EH (cell line): Measurements from ENCODE around the gene NPHP4.

Experiments used
- DNase-seq: peaks from one replicate; pipeline ENCODE4 v3.0.0-alpha.2; 2015; ENCODE audit warnings: low read depth

NPHP4 gene

DNA sequence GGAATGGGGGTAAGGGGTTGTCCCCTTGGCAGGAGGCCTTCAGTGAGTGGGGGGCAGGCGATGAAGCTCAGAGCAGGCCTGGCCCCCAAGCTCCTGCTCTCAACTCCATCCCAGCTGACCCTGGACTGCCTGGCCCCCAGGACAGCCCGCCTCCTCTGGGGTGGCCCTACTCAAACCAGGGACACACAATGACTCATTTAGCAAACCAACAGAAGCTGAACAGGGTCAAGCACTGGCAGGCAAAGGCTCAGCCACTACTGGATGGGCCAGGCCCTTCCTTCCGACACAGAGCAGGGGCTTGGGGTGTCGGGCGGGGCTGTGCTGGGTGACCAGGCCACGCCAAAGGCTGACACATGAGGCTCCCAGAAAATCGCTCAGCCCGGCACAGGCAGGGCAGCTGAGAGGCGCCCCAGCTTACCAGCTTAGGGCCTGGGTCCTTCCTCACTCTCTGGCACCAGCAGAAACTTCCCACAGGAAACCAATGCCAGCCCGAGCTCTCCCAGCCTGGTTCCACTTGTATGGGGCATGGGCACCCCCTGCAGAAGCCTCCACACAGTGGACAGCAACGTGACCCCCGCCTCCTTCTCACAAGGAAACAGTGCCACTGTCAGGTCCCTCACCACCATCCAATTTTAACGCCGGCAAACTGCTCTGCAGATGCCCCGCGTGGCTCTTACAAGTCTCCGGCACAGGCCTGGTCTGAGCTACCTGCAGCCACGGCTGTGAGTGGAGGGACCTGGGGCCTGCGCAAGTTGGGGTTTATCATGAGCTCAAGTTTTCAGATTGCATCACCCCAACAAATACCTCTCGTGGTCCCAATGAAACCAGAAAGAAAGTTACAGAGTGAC, 114.3 kb downstream of the NPHP4 start:
- no peak for DNase-seq

DNA sequence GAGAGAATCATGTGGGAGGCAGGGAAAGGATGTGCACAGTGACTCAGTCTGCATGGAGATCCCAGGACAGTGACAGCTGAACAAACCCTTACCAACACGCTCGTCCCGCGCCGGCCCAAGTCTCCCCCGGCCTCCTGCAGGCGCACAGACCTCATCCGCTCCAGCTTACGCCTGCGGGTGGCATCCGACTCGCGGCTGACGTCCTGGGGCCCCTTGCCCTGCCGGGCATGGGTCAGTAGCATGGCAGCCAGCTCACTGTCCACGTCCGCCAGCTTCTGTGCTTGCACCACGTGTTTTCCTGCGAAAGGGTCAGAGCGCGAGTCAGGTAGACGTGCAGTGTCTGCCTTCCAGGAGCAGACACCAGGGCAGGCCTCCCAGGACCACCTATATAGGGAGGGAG, 115.2 kb downstream of the NPHP4 start:
- DNase-seq, result no peak

DNA sequence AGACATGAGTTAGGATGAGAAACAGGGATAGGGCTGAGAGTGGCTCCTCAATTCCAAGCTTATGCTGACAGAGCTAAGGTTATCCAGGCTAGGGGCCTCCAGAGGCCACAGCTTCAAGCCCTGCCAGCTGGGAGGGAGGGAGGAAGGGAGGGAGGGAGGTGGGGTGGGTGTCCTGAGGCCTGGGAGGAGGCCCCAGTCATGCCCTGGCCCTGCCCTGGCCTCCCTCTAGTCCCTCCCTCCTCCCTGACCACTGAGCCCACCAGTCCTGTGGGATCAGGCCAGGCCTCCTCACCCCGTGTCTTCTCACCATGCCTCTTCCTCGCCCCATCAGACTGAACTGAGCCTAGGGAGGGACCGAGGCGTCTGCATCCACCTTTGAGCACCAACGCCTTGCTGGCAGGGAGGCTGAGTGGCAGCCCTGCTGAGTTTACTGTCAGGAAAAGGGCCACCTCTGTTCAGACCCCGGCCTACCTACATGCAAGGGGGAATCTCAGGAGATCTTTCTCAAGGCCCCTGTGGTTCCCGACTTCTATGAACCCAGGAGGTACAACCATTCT, 116.1 kb downstream of the NPHP4 start:
- DNase-seq, result no peak

DNA sequence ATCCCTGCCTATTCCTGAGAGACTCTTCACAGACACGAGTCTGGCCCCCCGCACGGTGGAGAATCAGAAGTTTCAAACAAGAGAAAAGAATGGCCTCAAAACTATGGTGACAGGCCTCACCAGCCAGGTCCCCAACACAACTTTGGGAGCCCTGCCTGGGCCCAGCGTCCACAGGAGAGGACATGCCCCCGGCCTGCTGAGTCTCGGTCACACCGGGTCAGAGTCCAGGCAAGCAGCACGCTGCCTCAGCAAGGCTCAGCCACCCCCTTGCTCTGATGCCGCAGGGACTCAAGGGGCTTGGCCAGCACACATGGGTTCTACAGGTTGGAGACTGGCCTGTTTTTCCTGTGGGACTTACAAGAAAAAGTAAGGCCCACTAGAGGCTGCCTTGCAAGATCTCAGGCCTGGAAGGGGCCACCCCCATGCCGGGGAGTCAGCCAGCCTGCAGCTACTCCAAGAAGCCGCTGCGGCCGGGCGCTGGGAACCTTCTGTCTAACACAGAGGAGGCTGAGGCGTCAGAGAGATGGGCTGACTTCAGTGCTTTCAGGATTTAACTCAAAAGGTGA, 116.8 kb downstream of the NPHP4 start:
- no peak for DNase-seq

DNA sequence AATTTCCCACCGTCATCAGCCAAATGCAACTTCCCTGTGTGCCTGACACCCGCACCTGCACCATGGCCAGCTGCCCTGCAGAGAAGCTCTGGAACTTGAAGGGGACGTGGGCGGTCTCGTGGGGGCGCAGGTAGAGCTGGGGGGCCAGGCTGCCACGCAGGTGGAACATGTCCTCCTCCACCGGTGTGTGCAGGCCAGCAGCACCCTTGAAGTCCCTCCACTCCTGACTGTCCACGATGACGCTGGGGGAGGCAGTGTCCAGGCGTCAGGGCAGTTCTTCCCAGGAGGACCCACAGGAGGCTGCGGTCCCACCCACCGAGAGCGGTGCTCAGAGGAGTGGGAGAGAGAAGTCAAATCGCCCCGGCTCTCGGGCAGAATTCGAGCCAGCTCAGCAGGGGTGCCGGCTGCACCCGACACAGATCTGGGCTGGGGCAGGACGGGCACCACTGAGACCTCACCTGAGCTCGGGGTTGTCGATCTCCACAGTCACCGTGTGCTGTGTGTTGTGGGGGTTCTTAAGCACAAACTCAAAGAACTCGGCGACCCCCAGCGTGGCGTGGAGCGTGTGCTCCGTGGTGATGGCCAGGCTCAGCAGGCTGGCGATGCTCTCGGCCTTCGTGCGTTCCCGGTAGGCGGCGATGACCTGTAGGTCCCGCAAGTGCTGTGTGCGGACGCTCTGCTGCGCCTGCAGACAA, 117.7 kb downstream of the NPHP4 start:
- no peak for DNase-seq

DNA sequence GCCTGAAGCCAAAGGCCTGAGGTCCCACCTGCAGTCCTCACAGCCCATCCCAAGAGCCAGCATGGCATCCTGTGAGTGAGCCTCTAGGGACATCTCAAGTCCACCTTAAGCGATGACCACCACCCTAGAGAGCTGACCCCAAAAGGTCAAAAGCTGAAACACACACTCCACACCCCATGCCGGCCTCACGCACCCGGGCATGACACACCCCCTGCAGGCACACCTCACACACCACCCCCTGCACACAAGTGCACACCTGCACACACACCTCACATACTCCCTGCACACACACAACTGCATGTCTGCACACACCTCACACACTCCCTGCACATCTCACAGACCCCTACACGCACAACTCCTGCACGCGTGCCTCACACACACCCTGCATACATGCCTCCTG, 118.7 kb downstream of the NPHP4 start:
- DNase-seq, result no peak

DNA sequence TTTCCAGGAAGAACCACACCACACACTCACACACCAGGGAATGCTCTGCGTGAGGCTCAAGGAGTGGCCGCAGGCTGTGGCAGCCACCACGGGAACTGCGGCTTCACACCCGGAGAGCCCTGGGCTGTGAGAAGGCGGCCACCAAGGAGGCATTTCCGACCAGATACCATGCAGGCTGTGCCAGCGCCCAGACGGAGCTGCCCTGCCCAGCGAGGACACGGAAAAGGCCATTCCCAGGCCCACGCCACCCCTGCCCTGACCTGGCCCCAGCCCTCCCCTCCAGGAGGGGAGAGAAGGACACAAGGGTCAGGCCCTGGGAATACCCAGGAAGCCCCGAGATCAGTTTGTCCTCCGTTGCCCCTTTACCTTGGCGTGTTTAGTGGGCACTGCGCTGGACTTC, 119.3 kb downstream of the NPHP4 start:
- no peak for DNase-seq

DNA sequence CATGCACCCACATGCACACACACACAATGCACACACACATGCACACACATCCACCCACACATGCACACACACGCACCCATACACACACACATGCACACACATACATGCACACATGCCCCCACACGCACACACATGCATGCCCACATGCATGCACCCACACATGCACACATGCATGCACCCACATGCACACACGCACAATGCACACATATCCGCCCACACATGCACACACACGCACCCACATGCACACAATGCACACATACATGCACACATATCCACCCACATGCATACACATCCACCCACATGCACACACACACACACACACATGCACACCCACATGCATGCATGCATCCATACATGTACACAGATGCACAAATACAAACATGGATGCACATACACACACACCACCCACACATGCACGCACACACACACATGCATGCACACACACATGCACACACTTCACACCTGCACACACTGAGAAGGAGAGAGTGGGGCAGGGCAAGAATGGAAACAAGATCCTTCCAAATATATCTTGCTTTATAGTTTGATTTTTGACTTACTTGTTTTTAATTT, 123.2 kb downstream of the NPHP4 start:
- no peak for DNase-seq

DNA sequence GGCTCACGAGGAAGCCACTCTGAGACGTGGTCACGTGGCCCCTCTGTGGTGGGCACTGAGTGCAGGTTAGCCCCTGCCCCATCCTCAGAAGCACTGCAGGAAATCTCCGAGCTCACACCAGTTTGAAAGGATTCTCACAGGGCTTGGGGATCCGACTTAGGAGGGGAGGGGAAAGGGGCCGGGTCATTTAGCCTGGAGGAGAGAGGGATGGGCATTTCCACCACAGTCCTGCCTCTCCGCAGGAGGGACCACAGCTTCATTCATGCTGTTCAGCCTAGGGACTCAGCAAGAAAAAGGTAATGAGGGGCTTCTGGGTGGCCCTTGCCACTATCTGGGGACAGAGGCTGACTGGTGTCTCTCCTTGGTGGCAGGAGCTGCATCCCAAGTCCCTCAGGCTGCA, 126.5 kb downstream of the NPHP4 start:
- no peak for DNase-seq

DNA sequence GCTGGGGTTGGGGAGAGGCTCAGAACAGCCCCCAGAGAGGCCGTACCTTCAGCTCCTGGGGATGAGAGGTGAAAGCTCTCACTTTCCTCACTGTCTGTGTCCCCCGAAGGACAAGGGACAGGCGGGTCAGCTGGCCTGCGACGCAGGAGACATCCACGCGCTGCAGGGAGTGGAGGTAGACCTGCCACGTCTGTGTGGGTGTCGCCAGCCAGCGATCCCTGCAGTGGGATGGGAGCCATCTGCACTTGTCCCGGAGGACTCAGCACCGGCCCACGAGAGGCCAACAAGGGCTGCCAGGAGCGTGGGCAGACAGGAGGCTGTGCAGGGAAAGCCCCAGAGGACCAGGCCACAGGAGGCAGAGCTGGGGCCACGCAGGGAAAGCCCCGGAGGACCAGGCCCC, 127.2 kb downstream of the NPHP4 start:
- no peak for DNase-seq

DNA sequence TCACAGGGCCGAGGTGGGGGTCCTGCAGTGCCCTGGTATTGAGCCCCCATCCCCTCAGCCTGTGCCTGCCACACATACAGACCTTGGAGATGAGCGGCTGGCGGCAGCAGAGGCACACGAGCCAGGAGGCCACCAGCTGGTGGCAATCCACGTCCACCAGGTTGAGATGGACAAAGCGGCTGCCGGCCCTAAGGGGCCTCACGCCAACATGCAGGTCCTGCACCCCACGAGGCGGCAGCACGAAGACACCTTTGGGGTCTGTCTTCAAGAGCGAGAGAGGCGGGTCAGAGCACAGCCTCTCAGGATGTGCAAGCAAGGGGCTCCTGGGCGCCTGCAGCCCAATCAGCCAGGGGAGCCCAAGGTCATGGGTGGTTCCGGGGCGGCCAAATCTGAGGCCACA, 128.0 kb downstream of the NPHP4 start:
- no peak for DNase-seq

DNA sequence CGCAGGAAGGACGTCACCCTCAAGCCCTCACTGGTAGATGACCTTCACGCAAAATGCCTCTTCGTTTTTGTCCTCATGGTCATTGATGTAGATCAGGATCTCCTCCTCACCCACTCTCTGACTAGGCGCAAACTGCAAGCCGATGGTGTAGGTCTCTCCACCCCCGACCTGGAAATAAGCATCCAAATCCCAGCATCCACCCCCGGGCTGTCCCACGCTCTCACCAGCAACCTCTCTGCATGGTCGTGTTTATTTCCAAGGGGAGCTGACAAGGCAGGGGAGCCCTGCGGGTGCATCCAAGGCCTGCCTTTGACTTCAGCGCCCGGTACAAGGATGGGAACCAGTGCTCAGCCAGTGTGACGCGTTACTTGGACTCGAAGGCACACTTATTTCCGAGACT, 129.0 kb downstream of the NPHP4 start:
- no peak for DNase-seq

DNA sequence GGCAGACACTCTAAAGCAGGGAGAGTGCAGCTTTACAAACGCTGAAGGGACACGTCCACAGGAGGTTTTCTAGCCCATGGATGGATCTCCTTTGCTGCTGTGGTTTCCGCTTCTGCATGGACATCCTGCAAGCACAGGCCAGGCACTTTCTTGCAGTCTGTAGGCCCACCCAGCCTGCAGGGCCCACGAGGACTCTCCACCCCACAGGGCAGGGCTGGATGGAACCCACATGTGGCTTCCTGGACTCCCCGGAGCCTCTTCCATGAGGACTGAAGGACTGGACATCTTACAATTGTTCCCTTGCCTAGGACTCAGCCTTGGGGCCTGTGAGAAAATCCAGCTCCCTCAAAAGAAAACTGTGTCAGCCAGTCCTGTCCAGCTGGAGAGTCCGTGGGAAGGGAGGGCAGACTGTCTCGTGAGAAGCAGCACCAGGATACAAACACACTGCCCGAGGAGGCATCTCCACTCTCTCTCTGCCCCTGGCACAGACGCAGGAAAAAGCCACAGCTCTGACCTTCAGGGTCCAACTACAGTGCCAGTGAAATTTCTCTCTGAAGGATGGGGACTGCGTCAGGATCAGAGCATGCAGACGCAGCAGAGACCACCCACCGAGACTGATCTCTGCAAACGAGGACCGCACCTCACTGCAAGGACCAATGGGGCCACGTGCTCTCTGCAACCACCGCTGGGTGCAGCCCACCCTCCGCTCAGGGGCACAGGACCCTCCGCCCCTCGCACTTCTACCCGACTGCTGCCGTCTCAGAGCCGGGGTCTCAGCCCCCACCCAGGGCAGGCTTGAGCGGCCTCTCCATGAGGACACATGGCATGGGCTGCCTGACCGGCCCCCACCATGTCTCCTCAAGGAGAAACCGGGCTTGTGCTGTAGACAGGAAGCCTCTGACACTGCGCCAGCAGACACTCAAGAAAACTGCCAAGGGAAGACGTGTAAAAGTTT, 130.1 kb downstream of the NPHP4 start:
- DNase-seq, result no peak

DNA sequence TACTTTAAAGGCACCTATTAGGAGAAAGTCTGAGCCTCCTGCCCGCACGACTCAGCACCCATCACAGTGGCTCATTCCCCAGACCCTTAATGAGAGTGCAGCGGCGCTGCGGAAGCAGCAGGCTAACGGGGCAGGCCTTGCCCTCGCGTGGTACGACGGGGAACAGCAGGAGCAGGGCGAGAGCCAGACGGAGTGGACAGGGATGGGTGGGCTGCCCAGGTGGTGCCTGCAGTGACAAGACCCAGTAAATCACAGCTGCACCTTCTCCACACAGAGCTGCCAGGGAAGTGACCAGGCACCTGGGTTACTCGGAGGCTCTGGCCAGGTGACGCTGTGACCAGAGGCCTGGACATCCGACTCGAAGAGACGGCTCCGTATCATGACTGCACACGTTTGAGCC, 131.9 kb downstream of the NPHP4 start:
- DNase-seq, result no peak

DNA sequence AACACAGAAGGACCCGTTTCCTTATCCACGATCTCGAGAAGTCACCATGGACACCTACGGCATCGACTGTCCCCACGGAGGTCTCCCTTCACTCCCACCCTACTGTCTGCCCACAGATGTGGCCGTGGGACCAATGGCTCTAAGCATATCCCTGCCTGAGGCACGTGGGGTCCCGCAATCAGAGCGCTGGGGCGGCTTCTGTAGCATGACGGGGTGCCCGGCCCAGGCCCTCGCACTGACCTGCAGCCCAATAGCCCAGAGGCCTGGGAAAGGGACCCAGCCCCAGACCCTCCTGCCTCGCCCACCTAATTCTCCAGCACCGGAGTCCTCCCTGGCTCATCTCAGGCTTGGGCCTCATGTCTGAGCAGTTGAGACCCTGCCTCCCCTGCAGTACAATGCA, 132.5 kb downstream of the NPHP4 start:
- DNase-seq, result no peak

DNA sequence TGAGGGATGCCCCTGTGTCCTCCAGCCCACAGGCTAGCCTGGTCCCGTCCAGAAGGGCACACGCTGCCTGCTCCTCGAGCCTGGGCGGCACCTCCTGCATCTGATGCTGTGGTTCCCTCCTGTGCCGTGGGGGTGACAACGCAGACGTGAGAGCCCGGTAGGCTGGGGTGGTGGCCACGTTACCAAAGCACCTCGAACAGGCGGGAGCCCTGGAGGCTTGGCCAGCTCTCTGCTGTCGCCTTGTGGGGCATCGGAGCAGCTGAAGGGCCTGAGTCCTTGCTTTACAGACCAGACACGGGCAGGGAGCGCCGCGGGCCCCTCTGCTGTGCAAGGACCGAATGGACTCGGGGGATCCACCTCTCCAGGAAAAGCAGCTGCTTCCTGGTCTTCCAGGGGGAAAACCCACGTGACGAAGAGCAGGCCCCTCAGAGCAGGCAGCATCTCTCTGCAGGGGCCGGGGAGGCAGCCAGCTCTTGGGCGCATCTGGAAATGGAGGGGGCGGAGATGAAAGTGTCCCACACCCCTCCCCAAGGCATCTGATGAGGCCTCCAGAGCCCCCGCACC, 133.3 kb downstream of the NPHP4 start:
- no peak for DNase-seq

DNA sequence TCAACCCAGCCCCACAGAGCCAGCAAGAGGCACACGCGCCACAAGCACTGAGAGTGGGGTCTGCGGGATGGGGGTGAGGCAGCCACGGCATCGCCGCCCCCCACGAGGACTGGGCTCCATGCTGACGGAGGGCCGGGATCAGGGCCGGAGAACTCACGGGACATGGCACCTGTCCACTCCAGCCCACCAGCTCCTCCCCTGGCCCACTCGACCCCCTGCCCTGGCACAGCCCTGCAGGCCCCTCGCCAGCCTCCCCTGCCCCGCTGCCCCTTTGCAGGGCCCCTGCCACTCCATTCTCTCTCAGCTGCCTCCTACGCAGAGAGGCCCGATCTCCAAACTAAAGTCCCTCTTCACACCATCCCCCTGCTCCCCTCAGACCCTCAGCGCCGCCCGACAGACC, 134.0 kb downstream of the NPHP4 start:
- DNase-seq, result no peak

DNA sequence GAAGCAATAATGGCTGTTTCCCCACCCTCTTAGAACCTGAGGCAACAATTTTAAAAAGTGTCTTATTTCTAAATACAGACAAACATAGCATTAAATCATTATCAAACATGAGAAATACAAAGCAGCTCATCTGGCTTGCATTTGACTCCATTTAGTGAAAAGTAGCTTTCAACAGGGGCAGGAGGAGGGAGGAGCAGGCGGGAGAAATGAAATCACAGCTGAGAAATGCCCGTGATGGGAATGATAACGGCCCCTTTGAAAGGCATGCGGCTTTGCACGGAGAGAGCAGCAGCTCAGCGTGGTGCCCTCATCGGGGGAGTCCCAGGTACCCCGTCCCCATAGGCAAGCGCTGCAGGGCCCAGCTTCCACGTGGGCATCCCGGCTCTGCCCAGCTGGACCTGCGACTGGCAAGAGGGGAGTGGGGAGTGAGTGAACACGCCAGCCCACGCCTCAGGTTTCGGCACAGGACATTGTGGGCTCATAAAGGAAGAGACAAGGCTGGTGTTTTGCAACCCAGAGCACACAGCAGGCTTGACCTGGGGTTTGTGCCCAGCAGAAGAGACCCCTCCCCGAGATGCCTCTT, 134.6 kb downstream of the NPHP4 start:
- DNase-seq, result no peak

DNA sequence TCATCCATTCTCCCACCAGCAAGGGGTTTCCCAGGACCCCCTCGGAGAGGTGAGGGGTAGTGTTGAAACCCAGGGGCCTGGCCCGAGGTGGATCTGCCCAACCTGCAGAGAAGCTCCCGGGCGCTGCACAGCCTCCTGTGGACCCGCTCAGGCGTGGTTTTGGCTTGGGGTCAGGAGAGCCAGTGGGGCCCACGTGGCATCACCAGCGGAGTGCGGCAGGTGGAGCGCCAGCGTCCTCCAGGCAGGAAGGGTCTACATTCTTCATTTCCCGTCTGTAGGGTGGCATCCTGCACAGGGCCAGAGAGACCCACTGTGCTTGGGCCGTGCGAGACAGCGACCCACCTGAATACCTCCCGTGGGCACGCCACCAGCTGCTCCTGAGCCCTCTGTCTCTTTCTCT, 135.2 kb downstream of the NPHP4 start:
- DNase-seq, result no peak

DNA sequence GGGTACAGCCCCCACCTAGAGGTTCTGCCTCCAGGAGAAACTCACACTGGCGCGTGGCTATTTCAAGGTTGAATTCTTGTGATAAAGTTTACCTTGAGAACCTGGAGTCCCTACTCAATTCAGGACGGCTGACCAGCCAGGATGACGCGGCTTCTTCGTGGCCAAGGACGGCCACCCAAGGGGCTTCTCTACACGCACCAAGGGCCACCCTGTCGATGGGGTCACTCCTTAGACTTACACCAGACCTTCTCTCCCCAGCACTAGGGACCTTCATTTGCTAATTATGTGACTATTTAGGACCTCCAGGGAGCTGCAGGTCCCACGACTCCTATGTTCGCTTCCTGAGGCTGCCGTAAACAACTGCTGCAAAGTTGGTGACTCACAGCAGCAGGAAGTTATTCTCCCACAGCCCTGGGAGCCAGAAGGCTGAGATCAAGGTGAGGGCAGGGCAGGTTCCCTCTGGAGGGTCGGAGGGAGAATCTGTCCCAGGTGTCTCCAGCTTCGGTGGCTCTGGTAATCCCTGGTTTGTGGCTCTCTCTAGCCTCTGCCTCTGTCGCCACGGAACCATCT, 135.9 kb downstream of the NPHP4 start:
- DNase-seq, result no peak
